ENCODE results near the gene PPM1F. TPM values are rescaled to one million over a fixed set of nuclear protein-coding genes. Genes with fewer than 3 reads are reported as not detected.

The PPM1F gene
- total and polyA plus RNA-seq, 10 donors: 13.6 to 103 (median 76.4) TPM

GRCh38 chr22:21985214-21985613, 32.6 kb upstream of the PPM1F start:
- peak; percentile 54 for DNase-seq
- WGBS, 5 donors: 90 to 97% (median 95%) methylated on average over 5 of the region's 5 CpGs
- no peaks in the 10 kb centered on the region for H3K27me3 ChIP-seq (replicated peaks in 1 of 7)
- H3K27ac ChIP-seq: no peak overlapping the region
- H3K4me1 ChIP-seq: peaks cover 17 to 33% (median 28%) of the 10 kb centered on the region in 6 donors
- intact Hi-C loops (cut with DNase I; ENCODE audit: low total_unique reads): no loop called here
- H3K4me3 ChIP-seq: no peak overlapping the region
- peaks cover 0 to 6% (median 0%) of the 10 kb centered on the region in 6 donors for H3K36me3 ChIP-seq
- H3K9me3 ChIP-seq: no peaks in the 10 kb centered on the region
- TF ChIP-seq, protein P1, sequence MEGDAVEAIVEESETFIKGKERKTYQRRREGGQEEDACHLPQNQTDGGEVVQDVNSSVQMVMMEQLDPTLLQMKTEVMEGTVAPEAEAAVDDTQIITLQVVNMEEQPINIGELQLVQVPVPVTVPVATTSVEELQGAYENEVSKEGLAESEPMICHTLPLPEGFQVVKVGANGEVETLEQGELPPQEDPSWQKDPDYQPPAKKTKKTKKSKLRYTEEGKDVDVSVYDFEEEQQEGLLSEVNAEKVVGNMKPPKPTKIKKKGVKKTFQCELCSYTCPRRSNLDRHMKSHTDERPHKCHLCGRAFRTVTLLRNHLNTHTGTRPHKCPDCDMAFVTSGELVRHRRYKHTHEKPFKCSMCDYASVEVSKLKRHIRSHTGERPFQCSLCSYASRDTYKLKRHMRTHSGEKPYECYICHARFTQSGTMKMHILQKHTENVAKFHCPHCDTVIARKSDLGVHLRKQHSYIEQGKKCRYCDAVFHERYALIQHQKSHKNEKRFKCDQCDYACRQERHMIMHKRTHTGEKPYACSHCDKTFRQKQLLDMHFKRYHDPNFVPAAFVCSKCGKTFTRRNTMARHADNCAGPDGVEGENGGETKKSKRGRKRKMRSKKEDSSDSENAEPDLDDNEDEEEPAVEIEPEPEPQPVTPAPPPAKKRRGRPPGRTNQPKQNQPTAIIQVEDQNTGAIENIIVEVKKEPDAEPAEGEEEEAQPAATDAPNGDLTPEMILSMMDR (IDR thresholded peaks at IDR 0.05 in 8 of 11, conservative IDR thresholded peaks at IDR 0.05 in 3 of 11): no peak
- TF ChIP-seq POLR2A (IDR thresholded peaks at IDR 0.05) (no peak), POLR2AphosphoS5 (IDR thresholded peaks at IDR 0.05) (no peak)

- DNase-seq: peak; percentile 68
- no peak overlapping the region for H3K27ac ChIP-seq
- no peak overlapping the region for H3K4me3 ChIP-seq
- H3K36me3 ChIP-seq: peaks cover 0 to 6% (median 0%) of the 10 kb centered on the region in 6 donors
- WGBS, 5 donors: 59 to 68% (median 64%) methylated on average over 7 of the region's 7 CpGs
- no peaks in the 10 kb centered on the region for H3K9me3 ChIP-seq
- intact Hi-C loops (cut with DNase I; ENCODE audit: low total_unique reads): no loop called here
- peaks cover 17 to 37% (median 31%) of the 10 kb centered on the region in 6 donors for H3K4me1 ChIP-seq
- TF ChIP-seq POLR2AphosphoS5 (IDR thresholded peaks at IDR 0.05) (no peak), POLR2A (IDR thresholded peaks at IDR 0.05) (no peak)
- TF ChIP-seq, protein P1 (IDR thresholded peaks at IDR 0.05 in 8 of 11, conservative IDR thresholded peaks at IDR 0.05 in 3 of 11): peak in 3 of 11 experiments; percentile 6 to 17 (median 11)
- H3K27me3 ChIP-seq (replicated peaks in 1 of 7): no peaks in the 10 kb centered on the region
Observed at GRCh38 chr22:21984793-21985192, 32.1 kb upstream of the PPM1F start.

DNA sequence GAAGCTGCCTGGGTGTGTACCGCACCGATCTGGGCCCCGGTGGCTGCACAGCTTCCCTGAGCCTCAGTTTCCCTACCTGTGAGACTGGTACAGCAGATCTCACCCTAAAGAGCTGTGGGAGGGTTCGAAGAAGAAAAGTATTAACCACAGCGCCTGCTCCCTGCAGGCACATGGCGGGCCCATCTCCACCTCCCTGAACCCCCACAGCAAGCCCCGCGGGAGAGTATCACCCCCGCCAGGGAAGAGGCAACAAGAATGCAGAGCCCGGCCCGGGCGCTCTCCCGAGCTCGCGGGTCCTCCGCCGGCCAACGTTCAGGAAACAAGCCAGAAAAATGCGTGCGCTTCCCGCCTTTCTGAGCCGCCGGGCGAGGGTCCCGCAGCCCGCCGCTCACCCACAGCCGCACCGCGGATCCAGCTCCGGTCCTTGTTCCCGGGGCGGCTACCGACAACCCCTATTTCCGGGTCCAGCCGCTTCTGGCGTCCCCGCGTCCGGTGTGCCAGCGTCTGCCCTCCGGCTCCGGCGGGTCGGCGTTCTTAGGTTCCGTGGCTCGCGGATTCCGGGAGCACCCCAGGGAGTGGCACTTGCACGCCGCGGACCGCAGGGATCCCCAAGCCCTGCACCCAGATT, 29.8 kb upstream of the PPM1F start, which contains the start of gene TOP3B:
TOP3B (minus strand) TSS at position 450 of the 628 bp plus-strand sequence. CDS start 7,078 bp downstream, outside the sequence.
- whole genome bisulfite sequencing, 5 donors: 0 to 1% (median 0%) methylated on average over 29 to 54 of the region's 54 CpGs
- peak; percentile 95 for DNase-seq
- Histone ChIP-seq H3K36me3 (peaks cover 0 to 18% (median 0%) of the 10 kb centered on the region in 6 donors), H3K4me3 (peak within 1 kb of the TSS; percentile 78 to 98 (median 89)), H3K9me3 (no peaks in the 10 kb centered on the region), H3K27ac (peak within 1 kb of the TSS; percentile 56 to 90 (median 86)), H3K4me1 (peaks cover 17 to 53% (median 41%) of the 10 kb centered on the region in 6 donors), H3K27me3 (replicated peaks in 1 of 7) (no peaks in the 10 kb centered on the region)
- TF ChIP-seq, protein P1 (IDR thresholded peaks at IDR 0.05 in 8 of 11, conservative IDR thresholded peaks at IDR 0.05 in 3 of 11): no peak
- peak in 1 of 3 donors; percentile 22 for TF ChIP-seq POLR2A (IDR thresholded peaks at IDR 0.05)
- peak; percentile 86 to 93 (median 87) for TF ChIP-seq POLR2AphosphoS5 (IDR thresholded peaks at IDR 0.05)
- intact Hi-C loops (cut with DNase I; ENCODE audit: low total_unique reads): no loop called here

DNA sequence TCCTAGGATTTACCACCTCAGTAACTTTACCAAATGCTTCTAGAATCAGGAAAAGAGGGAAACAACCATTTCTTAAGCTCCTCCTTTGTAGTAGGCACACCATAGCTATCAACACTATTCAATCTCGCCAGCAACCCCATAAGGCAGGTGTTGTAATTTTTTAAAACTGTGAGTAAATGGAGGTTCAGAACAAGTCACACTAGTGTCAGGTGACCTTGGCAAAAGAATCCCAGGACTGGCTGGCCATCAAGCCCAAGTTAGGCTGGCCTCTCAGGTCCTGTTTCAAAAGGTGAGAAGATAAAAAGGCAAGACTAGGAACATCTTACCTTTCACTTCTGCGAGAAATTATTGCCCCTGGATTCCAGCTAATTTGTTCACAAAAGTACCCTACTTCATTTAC, 29.2 kb upstream of the PPM1F start:
- TF ChIP-seq, protein P1 (IDR thresholded peaks at IDR 0.05 in 8 of 11, conservative IDR thresholded peaks at IDR 0.05 in 3 of 11): no peak
- no peak for TF ChIP-seq POLR2AphosphoS5 (IDR thresholded peaks at IDR 0.05)
- TF ChIP-seq POLR2A (IDR thresholded peaks at IDR 0.05): no peak
- Histone ChIP-seq H3K27ac (peak overlapping the region; percentile 56 to 90 (median 86)), H3K36me3 (peaks cover 0 to 18% (median 0%) of the 10 kb centered on the region in 6 donors), H3K4me1 (peaks cover 17 to 53% (median 41%) of the 10 kb centered on the region in 6 donors), H3K4me3 (peak overlapping the region; percentile 78 to 98 (median 89)), H3K27me3 (replicated peaks in 1 of 7) (no peaks in the 10 kb centered on the region), H3K9me3 (no peaks in the 10 kb centered on the region)
- intact Hi-C loops (cut with DNase I; ENCODE audit: low total_unique reads): no loop called here
- WGBS, 5 donors: 28 to 42% (median 33%) methylated on average over 2 of the region's 2 CpGs
- no peak for DNase-seq
